AG10803 (cell line): ENCODE measurements around the gene MPC1.

ENCODE experiments used
- DNase-seq: peaks from one replicate; pipeline ENCODE4 v3.0.0; 2010; ENCODE audit warnings: low read depth
- H3K4me3 ChIP-seq: 2 replicates; pipeline ENCODE4 v1.5.1; 2011; ENCODE audit warnings: mild to moderate bottlenecking, low read length, control low read depth
- TF ChIP-seq, protein P1 (sequence below): conservative IDR thresholded peaks from 2 replicates; pipeline ENCODE4 v1.5.1; 2011; ENCODE audit warnings: mild to moderate bottlenecking, low read length, control low read depth, inconsistent platforms

The MPC1 gene

DNA sequence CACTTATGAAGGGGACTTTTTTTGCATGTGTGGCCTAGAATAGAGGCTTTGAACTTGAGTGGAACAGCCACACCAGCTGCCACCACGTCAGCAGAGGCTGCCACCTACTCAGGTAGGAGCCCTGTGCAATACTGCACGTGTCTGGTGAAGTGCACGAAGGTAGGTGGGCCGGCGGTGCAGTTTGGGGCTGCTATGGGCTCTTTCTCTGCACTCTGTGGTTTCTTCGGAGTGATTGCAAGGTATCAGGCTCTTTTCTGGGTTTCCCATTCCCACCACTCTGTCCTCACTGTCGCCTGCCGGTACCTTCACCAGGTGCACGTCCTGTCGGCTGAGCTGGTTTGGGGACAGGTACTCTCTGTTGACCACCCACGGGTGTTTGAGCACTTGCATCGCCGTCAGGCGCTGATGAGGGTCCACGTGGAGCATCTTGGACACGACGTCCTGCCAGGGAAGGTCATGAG, 30.8 kb upstream of the MPC1 start:
- TF ChIP-seq, protein P1, sequence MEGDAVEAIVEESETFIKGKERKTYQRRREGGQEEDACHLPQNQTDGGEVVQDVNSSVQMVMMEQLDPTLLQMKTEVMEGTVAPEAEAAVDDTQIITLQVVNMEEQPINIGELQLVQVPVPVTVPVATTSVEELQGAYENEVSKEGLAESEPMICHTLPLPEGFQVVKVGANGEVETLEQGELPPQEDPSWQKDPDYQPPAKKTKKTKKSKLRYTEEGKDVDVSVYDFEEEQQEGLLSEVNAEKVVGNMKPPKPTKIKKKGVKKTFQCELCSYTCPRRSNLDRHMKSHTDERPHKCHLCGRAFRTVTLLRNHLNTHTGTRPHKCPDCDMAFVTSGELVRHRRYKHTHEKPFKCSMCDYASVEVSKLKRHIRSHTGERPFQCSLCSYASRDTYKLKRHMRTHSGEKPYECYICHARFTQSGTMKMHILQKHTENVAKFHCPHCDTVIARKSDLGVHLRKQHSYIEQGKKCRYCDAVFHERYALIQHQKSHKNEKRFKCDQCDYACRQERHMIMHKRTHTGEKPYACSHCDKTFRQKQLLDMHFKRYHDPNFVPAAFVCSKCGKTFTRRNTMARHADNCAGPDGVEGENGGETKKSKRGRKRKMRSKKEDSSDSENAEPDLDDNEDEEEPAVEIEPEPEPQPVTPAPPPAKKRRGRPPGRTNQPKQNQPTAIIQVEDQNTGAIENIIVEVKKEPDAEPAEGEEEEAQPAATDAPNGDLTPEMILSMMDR = no peak
- H3K4me3 ChIP-seq = no peak overlapping the region
- no peak for DNase-seq

DNA sequence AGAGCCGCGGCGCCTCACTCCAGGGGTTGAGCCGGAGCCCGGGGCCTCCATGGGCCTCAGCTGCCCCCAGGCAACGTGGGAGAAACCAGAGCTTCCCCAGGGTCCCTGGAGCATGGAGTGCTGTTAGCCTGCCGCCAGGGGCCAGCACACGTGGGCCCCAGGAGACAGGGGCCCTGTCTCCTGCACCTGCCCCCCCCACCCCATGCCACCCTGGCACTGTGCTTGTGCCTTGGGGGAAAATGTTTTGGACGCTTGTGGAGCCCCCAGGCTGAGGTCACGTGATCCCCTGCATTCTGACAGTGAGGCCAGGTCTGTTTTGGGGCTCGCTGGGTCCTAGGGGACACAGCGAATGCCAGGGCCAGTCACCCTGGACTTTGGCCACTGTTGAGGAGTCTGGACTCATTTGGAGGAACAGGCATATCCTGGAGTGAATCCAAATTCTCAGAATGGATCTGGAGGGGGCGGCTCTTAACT, 30.2 kb upstream of the MPC1 start:
- DNase-seq = no peak
- no peak overlapping the region for H3K4me3 ChIP-seq
- TF ChIP-seq, protein P1 = no peak

- TF ChIP-seq, protein P1 = no peak
- no peak overlapping the region for H3K4me3 ChIP-seq
- DNase-seq = no peak
Measured at GRCh38 chr6:166412156-166412910, 29.6 kb upstream of the MPC1 start.

DNA sequence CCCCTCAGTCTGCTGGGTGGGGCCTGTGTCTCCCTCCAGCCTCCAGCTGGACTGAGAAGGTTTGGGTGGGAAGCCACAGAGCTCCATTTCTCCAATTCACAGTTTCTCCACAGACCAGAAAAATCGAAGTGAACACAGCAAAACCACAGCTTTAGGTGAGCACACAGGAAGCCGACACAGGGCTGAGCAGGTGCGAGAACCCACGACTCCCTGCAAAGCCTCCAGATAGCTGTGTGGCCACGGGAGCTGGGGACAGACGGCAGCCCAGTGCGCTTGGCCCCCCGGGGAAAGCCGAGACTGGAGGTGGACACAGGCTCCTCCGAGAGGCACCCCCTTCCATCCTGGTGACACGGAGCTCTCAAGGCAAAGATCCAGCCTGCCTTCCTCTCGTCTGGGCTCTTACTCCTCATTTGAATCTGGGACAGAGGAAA, 29.0 kb upstream of the MPC1 start:
- no peak for DNase-seq
- no peak overlapping the region for H3K4me3 ChIP-seq
- TF ChIP-seq, protein P1 = no peak

- H3K4me3 ChIP-seq = no peak overlapping the region
- DNase-seq = no peak
- TF ChIP-seq, protein P1 = no peak
Measured at GRCh38 chr6:166411271-166411670, 28.5 kb upstream of the MPC1 start.

- no peak overlapping the region for H3K4me3 ChIP-seq
- TF ChIP-seq, protein P1 = no peak
- no peak for DNase-seq
Measured at GRCh38 chr6:166410426-166410935, 27.7 kb upstream of the MPC1 start.
